Uterus (tissue), 2 donors: ENCODE data around the gene DCBLD2.

ENCODE experiments used
- CTCF ChIP-seq, 4 experiments: fragments of 200-600 bp in 2 of 4; fragments of 450-650 bp in 2 of 4; sonication (generic) in 2 of 4; IDR thresholded peaks; one replicate each; pipeline ENCODE4 v1.5.1; 2016 to 2019; ENCODE audit warnings: antibody characterized with exemption in 4 of 4, mild to moderate bottlenecking in 2 of 4, moderate library complexity in 1 of 4
- POLR2A ChIP-seq, 2 donors: fragments of 450-650 bp; IDR thresholded peaks; one replicate each; pipeline ENCODE4 v1.6.1; 2016; ENCODE audit warnings: antibody characterized with exemption in 2 of 2, mild to moderate bottlenecking in 1 of 2, moderate library complexity in 1 of 2

DNA sequence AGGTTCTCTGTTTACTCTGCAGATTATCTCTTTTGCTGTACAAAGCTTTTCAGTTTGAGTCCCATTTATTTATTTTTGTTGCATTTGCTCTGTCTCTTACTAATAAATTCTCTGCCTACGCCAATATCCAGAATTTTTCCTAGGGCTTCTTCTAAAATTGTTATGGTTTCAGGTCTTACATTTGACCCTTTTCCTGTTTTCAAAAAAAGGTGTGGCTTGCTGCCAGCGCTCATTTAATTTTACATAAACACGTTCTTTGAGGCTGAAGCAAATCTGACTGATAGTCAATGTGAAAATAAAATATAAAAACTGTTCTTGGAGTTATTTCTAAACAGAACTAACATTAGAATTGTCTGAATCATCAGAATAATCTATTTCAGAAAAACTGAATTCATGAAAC is 32.1 kb downstream of the DCBLD2 start:
- no peak for TF ChIP-seq CTCF (IDR thresholded peaks at IDR 0.05)
- TF ChIP-seq POLR2A (IDR thresholded peaks at IDR 0.05): no peak
